Measurements from ENCODE around the gene CDC5L.

The CDC5L gene

GRCh38 chr6:44456070-44456965 lies 68.8 kb downstream of the CDC5L start:
- peak; percentile 39 for DNase-seq

- DNase-seq, result no peak
Measured at GRCh38 chr6:44456966-44457292, 69.4 kb downstream of the CDC5L start.

DNA sequence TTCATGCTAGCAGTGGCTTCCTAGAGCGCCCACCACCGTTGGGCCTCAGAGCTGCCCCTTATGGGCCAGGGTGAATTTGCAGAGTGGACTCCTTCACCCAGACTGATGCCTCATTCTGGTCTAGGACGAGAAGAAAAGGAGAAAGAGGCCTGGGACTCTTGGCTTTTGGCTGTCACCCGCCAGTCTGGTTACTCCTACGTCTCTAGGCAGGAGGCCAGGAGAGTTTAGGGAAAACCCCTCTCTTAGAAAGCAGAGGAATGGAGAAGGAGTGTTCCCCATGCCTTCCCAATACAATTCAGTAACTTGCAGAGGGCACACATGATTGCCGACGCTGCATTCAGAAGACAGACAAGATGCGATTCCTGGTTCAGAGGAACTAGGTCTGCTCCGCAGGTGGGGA lies 70.1 kb downstream of the CDC5L start:
- DNase-seq, result no peak

- DNase-seq, result no peak
Measured at GRCh38 chr6:44458551-44458950, 71.0 kb downstream of the CDC5L start.

- DNase-seq, result no peak
Measured at GRCh38 chr6:44462335-44462734, 74.8 kb downstream of the CDC5L start.

GRCh38 chr6:44462797-44463727 lies 75.6 kb downstream of the CDC5L start:
- no peak for DNase-seq

DNA sequence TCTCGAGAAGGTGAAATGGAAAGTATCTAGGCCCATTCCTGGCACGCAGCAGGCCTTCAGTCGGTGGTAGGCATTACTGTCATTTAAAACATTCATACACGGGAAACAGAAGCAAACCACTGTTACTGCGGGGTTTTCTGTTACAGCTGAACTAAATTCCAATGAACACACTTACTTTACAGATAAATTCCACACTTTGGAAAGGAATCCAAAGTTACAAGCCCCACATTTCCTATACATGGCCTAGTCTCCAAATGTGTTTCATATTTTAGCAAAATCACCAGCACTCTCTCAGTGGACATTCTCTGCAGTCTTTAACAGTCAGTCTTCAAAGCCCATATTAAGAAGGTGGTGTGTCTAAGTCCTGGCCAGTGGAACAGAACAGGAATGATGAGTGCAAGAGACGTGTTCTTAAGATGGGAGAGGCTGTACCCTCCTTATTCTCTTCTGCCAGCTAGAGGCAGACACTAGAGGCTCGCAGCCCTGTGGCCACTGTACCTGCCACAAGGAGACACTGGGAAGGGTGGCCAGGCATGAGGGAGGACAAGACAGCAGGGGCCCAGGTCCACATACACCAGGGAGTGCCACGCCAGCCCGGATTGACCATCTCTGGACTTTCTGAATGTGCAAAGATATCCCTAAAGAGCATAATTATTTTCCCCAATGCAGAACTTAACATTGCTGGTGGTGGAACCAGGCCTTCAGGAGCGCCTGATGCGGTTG lies 76.4 kb downstream of the CDC5L start:
- DNase-seq, result no peak

- DNase-seq, result no peak
Measured at GRCh38 chr6:44464527-44465310, 77.2 kb downstream of the CDC5L start.

- no peak for DNase-seq
Measured at GRCh38 chr6:44466955-44467354, 79.4 kb downstream of the CDC5L start.

GRCh38 chr6:44468835-44469234 lies 81.3 kb downstream of the CDC5L start:
- DNase-seq, result no peak

DNA sequence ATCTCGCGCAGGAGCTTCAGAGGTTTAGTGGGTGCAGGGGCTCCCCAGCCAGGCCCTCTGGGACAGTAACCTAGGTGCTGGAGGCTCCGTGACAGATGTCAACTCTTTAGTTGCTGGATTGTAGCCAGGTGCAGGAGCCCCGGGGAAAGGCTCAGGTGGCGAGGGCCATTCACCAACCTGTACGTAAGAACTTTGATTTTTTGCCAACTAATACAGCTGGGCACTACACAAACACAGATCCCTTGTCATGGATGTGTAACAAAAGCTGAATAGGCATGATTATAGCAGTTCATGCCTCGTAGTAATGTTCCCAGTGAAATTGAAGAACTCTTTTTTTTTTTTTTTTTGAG lies 82.6 kb downstream of the CDC5L start:
- peak; percentile 46 for DNase-seq

GRCh38 chr6:44470746-44471145 lies 83.2 kb downstream of the CDC5L start:
- no peak for DNase-seq

- no peak for DNase-seq
Measured at GRCh38 chr6:44471271-44471981, 83.9 kb downstream of the CDC5L start.

GRCh38 chr6:44472250-44472945 lies 84.9 kb downstream of the CDC5L start:
- DNase-seq, result no peak

DNA sequence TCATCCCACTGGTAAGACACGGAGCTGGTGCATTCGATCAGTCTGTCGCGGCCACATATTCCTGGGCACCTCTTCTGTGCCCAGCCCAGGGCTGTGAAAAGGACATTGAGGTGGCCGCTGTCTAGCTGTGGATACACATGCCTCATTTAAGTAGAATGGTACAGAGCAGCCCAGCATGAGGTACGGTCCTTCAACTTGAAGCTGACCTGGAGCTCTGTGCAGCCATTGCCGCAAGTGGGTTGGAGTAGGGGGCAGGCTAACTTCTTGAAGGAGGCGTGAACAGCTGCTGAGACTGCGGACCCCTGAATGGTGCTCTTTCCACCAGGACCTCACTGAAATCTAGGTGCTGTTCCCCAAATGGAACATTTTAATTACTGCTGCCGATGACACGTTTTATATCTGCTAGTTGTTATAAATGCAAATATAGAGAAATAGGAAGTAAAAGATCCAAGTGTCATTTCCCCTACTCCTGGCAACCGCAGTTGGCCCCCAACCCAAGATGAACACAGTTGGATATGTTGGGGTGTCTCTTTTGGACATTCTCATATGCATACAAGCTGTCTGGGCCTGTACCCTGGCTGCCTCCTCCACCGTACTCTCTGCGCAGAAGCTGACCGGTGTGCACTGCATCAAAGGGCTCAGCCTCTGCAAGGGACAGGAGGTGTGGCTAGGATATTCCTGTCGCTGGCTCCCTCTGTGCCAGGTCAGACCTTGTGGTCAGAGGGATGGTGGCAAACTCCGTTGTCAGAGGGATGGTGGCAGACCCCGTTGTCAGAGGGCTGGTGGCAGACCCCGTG lies 86.1 kb downstream of the CDC5L start:
- DNase-seq, result no peak

- no peak for DNase-seq
Measured at GRCh38 chr6:44474190-44474631, 86.7 kb downstream of the CDC5L start.

DNA sequence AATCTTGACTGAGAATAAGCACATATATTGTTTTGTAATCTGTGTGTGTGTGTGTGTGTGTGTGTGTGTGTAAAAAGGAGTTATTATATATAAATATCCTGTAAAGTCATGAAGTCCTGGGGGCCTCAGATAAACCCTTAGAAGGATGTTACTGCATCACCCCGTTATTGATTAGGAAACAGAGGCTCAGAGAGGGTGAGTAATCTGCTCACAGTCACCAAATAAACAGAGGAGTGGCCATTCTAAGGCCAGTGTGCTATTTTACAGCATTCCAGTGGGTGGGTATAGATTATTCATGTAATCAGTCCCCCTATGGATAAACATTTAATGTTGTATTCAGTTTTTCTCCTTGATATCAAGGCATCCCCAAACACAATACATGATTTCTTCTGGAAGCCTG lies 87.1 kb downstream of the CDC5L start:
- DNase-seq, result no peak

DNA sequence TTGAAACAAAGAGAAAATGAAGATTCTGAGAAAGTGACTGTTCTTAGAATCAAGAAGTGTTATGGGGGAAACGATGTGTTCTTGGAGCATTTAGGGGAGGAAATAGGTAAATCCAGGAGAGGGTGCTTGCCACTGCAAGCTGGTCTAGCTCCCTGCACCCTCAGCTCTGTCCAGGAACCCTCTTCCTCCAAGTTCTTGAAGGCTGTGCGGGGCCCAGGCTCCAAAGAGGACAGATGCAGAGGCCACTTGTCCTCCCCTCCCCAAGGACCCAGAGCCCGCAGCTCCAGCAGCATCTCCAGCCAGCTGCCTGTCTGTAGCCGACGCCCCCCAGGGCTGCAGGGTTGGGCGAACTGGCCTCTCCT lies 87.9 kb downstream of the CDC5L start:
- no peak for DNase-seq

GRCh38 chr6:44475779-44476434 lies 88.4 kb downstream of the CDC5L start:
- peak; percentile 40 for DNase-seq

DNA sequence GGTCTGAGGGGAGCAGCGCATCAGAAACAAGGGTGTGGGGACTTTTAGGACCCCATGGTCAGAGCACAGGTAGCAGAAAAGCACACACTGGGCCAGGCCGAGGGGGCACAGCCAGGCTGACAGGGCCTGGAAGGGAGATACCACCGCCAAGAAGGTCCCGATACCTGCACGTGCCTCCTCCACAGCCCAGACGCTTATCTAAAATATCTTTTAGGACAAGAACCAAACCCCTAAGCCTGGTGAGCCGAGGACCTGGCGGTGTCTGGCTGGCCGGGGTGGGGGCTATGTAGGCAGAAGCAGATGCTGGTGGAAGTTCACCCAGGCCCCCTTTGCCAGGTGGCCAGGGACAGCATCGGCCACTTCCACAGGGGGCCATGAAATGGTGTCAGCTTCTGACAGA lies 89.3 kb downstream of the CDC5L start:
- DNase-seq, result no peak
